Adrenal gland (tissue), 12 donors: Measurements from ENCODE around the gene IRF4. TPM values are rescaled to one million over a fixed set of nuclear protein-coding genes. Genes with fewer than 3 reads are reported as not detected.

ENCODE experiments used
- DNase-seq, 7 donors: peaks; one replicate each; pipeline ENCODE4 v3.0.0-alpha.2; 2019 to 2020
- H3K27ac ChIP-seq, 5 donors: fragments of 200-600 bp; sonication (generic) in 4 of 5; 1 replicate in 3 of 5; 2 replicates in 2 of 5; pipeline versions ENCODE4 v1.5.1 to v1.8.0; 2016 to 2020; ENCODE audit warnings: mild to moderate bottlenecking in 1 of 5
- H3K27me3 ChIP-seq: fragments of 200-600 bp; 2 replicates; pipeline ENCODE4 v1.8.0; 2021
- H3K36me3 ChIP-seq, 2 donors: fragments of 200-600 bp; replicated peaks in 1 of 2; 1 replicate in 1 of 2; 2 replicates in 1 of 2; pipeline versions ENCODE4 v1.5.1 to v1.8.0; 2018 to 2022
- H3K4me1 ChIP-seq, 2 donors: fragments of 200-600 bp; replicated peaks in 1 of 2; 1 replicate in 1 of 2; 2 replicates in 1 of 2; pipeline versions ENCODE4 v1.5.1 to v1.8.0; 2018 to 2021
- H3K4me3 ChIP-seq, 4 donors: fragments of 200-600 bp; sonication (generic) in 3 of 4; one replicate each; pipeline ENCODE4 v1.5.1; 2016 to 2018
- H3K9me3 ChIP-seq, 3 donors: fragments of 200-600 bp; sonication (generic) in 1 of 3; replicated peaks in 1 of 3; 1 replicate in 2 of 3; 2 replicates in 1 of 3; pipeline versions ENCODE4 v1.5.1 to v1.8.0; 2016 to 2021
- CTCF ChIP-seq, 6 experiments: fragments of 450-650 bp in 4 of 6; fragments of 200-600 bp in 2 of 6; sonication (generic) in 1 of 6; IDR thresholded peaks; 1 replicate in 5 of 6; 2 replicates in 1 of 6; pipeline versions ENCODE4 v1.5.1 to v1.8.0; 2016 to 2021; ENCODE audit warnings: antibody characterized with exemption in 6 of 6, mild to moderate bottlenecking in 2 of 6, moderate library complexity in 1 of 6
- POLR2A ChIP-seq, 2 donors: fragments of 450-650 bp; IDR thresholded peaks; one replicate each; pipeline ENCODE4 v1.6.1; 2017; ENCODE audit warnings: antibody characterized with exemption in 2 of 2, mild to moderate bottlenecking in 2 of 2, moderate library complexity in 1 of 2
- WGBS, 4 donors: extraction: QIAGEN DNeasy Blood & Tissue Kit in 2 of 4; methylation state at CpG; one replicate each; pipeline versions ENCODE4 v1.1.5 to v1.1.7; 2013 to 2017; 5-methylcytosine and 5-hydroxymethylcytosine counted together
- intact Hi-C, 2 donors: fragments of 100-400 bp; cut with DNase I; formaldehyde crosslinking; loops; one replicate each; pipeline versions ENCODE4 v1.14.1 to v1.15.0; 2022 to 2023
- polyA plus RNA-seq, 3 donors: library from polyadenylated mRNA; stranded (reverse); fragments of 200-250 nt in 2 of 3; fragments of 350-450 nt in 1 of 3; fragmentation: Illumina TruSeq in 1 of 3; extraction: RNeasy Lipid Tissue Mini Kit (QIAGEN cat#74804) in 1 of 3; gene quantifications; one replicate each; pipeline ENCODE4 v1.2.3, GENCODE V29; 2013 to 2014
- total RNA-seq, 9 donors: library from RNA; depleted of rRNA in 4 of 9; stranded (reverse); fragments of >200 nt in 4 of 9; fragments of 120-200 nt in 1 of 9; fragmentation: NEBNext Ultra II Directional in 1 of 9; extraction: Animal tissue kit (Norgen Biotek cat#: 25700) in 1 of 9; gene quantifications; one replicate each; pipeline versions ENCODE4 v1.1.0 to v1.2.4, GENCODE V29; 2013 to 2023
- donor health status: healthy with polysubstance abuse.
- donor health status: Bipolar disorder and iron deficiency.
- donor health status: DM: yes; HTN: yes; CAD: no.
- donor health status: DM: no; HTN: no; CAD: no.
- donor health status: DM: no; HTN: no; CAD: no.
- donor health status: DM: yes; HTN: yes; CAD: no.

IRF4 gene
- total and polyA plus RNA-seq, 12 donors: 0.06 to 1.5 (median 0.48) TPM; not detected in 1

GRCh38 chr6:360764-361373 lies 30.7 kb upstream of the IRF4 start:
- TF ChIP-seq POLR2A (IDR thresholded peaks at IDR 0.05): no peak
- TF ChIP-seq CTCF (IDR thresholded peaks at IDR 0.05): no peak

GRCh38 chr6:361411-362132 lies 30.0 kb upstream of the IRF4 start:
- Histone ChIP-seq H3K9me3 (no peaks in the 10 kb centered on the region), H3K27ac (no peak overlapping the region), H3K4me3 (no peak overlapping the region), H3K4me1 (no peaks in the 10 kb centered on the region), H3K36me3 (no peaks in the 10 kb centered on the region), H3K27me3 (peaks cover under 1% of the 10 kb centered on the region)
- no peak for DNase-seq
- TF ChIP-seq CTCF (IDR thresholded peaks at IDR 0.05) (no peak), POLR2A (IDR thresholded peaks at IDR 0.05) (no peak)
- WGBS, 4 donors: 72 to 81% (median 80%) methylated on average over 16 of the region's 16 CpGs
- intact Hi-C loops: no loop called here

More at GRCh38 chr6:360764-361373, 30.7 kb upstream of the IRF4 start:
- no peak for DNase-seq
- intact Hi-C loops: no loop called here
- Histone ChIP-seq H3K4me1 (no peaks in the 10 kb centered on the region), H3K27ac (no peak overlapping the region), H3K9me3 (no peaks in the 10 kb centered on the region), H3K4me3 (no peak overlapping the region), H3K36me3 (no peaks in the 10 kb centered on the region), H3K27me3 (no peaks in the 10 kb centered on the region)
- WGBS, 4 donors: 54 to 59% (median 57%) methylated on average over 19 of the region's 19 CpGs

DNA sequence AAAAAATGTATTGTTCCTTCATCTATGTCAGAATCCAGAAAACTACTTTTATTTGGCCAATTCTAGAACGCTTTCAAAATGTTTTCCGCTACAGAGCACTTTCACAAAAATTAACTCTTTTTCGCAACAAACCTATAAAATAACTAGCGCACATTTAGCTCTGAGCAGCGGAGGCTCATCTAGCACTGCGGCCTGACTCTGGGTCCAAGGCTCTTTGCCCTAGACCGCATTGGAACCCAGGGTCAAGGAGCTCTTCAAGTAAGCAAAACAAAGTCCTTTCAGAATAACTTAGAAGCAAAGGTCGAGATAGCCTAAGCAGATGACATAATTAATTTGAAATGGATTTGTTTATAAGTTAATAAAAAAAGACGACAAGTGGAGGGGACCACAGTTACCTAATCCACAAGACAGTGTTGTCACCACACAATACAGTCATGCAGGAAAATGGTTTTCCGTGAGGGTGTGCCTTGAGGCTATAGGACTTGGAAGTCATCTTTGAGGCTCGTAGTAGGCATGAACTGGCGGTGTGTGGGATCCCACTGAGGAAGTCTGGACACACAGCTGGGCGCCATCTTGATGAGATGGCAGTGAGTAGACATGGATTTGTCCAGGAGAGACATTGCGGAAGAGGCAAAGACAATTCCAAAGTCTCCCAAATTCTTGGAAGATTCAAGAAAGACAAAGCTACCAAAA lies 29.2 kb upstream of the IRF4 start:
- no peak for DNase-seq
- Histone ChIP-seq H3K27me3 (peaks cover 9% of the 10 kb centered on the region), H3K36me3 (no peaks in the 10 kb centered on the region), H3K4me1 (no peaks in the 10 kb centered on the region), H3K4me3 (no peak overlapping the region), H3K9me3 (no peaks in the 10 kb centered on the region), H3K27ac (no peak overlapping the region)
- intact Hi-C loops: no loop called here
- TF ChIP-seq CTCF (IDR thresholded peaks at IDR 0.05): no peak
- TF ChIP-seq POLR2A (IDR thresholded peaks at IDR 0.05): no peak
- WGBS, 4 donors: 74 to 84% (median 79%) methylated on average over 14 of the region's 14 CpGs

GRCh38 chr6:362924-363249 lies 28.7 kb upstream of the IRF4 start:
- 72 to 87% (median 80%) methylated on average over 5 of the region's 5 CpGs for WGBS, 4 donors
- Histone ChIP-seq H3K9me3 (no peaks in the 10 kb centered on the region), H3K36me3 (no peaks in the 10 kb centered on the region), H3K4me1 (no peaks in the 10 kb centered on the region), H3K27ac (no peak overlapping the region), H3K4me3 (no peak overlapping the region), H3K27me3 (peaks cover 11% of the 10 kb centered on the region)
- no peak for DNase-seq
- TF ChIP-seq CTCF (IDR thresholded peaks at IDR 0.05): no peak
- no peak for TF ChIP-seq POLR2A (IDR thresholded peaks at IDR 0.05)
- intact Hi-C loops: no loop called here
